CD4-positive, alpha-beta T cell treated with Interleukin-15 for 1 hour (primary cell): ENCODE results near the gene STRBP.
"Not testable (repeated sequence)": the region's sequence is repeated elsewhere in the genome, so short reads cannot be mapped to it uniquely, and the experiment has no call there.

Source experiments
- DNase-seq: peaks from one replicate; pipeline ENCODE4 v3.0.0-alpha.2; 2020

The STRBP gene

DNA sequence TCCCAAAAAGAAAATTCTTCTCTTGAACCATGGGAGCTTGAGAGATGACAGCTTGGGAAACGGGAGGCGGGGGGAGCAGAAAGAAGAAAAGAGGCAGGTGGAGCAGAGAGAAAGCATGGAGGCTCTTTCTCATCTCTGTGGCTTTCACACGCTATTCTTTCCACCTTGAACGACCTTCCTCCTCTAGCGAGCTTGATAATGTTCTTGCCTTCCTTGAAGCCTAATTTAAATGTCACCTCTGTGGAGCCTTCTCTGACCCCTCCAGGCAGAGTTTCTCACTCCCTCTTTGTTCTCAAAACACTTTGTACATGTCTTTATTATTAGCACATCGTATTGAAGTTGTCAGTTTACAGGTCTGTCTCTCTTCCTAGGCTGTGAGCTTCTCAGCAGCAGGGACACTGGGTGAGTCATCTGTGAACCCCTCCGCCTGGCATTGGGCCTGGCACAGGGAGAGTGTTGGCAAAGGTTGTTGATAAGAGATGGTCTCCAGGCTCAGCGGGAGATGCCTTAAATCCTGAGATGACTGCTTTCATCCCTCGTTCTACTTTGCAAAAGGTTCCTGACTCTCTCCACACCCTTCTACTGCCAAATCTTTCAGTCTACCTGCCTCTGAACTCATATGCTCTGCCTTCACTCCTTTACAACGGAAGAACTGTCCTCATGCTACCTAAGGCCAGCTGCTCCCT is 14.1 kb upstream of the STRBP start:
- DNase-seq = no peak

DNA sequence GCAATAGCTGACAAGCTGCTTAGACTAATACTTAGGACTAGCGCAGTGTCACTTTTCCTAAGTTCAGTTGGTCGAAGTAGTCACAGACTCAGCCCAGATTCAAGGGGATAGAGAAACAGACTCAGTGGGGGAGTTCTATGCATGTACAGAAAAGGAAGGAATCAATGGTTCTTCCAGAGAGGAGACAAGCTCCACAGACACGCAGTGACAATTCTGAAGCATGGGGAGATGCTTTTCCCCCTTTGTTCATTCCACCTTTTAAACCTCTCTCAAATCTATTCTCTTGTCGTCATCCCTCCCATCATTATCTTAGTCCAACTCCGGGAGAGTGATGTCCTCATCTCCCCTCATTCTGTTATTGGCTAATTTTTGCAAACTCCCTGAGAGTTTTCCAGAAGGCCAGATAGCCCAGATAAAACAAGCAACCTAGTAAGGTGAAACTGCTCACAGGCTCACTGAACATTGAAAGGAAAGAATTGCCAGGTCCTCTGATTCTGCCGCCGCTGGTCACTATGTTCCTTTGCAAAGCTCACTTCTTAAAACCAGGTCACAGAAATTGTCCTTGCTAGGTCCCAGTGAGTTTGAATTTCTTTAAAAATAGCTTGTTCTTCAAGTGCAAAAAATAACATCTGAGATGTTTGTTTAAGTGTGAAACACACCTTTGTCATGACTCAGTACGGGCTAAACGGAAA is 13.4 kb upstream of the STRBP start:
- DNase-seq = no peak

DNA sequence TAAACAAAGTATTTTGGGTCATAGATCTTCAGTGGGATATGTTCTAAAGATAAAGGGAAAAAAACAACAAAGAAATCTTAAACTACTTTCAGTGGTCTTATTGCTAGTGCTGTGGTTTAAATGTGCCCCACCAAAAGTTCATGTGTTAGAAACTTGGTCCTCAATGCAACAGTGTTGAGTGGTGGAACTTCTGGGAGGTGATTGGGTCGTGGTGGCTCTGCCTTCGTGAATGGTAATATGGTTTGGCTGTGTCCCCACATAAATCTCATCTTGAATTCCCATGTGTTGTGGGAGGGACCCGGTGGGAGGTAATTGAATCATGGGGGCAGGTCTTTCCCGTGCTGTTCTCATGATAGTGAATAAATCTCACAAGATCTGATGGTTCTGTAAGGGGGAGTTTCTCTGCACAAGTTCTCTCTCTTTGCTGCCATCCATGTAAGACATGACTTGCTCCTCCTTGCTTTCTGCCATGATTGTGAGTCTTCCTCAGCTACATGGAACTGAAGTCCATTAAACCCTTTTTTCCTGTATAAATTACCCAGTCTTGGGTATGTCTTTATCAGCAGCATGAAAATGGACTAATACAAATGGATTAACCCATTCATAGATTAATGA is 10.6 kb upstream of the STRBP start:
- DNase-seq = not testable (repeated sequence)

DNA sequence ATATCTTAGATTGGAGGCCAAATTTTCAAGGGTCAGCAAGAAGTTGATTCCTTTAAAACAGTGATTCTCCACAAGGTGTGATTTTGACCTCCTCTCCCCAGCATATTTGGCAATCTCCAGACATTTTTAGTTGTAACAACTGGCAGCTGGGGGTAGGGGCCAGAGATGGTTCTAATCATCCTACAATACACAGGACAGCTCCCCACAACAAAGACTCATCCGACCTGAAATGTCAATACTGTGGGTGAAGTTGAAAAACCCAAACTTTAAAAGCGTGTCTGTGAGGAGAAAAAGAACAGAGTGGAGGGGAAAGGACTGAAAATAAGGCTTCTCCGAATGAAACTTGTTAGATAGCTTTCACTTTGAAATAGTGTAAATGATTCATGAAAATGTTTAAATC is 10.0 kb upstream of the STRBP start:
- no peak for DNase-seq

DNA sequence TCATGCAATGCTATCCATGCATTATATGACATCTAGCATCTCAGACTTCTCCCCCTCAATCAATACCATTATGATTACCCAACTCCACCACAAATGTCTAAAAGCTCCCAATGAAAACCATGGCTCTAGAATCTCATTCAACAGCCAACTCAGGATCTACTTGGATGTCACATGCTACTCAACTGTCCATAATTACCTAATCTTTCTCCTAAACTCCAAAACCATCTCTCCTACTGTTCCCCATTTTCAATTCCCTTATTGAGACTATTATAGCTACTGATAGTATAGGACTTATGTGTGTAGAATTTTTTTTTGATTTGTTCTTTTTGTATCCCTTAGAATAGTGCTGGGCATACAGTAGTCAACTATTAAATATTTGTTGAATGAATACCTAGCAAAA is 8.2 kb upstream of the STRBP start:
- DNase-seq = no peak

DNA sequence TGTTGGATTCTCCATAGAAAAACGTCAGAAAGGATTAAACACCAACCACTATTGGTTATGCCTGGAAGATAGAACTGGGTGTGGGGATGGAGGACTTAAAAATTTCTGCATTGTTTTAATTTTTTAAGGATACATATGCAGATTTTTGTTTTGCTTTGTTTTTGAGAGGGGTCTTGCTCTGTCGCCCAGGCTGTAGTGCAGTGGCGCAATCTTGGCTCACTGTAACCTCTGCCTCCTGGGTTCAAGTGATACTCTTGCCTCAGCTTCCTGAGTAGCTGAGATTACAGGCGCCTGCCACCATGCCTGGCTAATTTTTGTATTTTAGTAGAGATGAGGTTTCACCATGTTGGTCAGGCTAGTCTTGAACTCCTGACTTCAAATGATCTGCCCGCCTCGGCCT is 2.7 kb upstream of the STRBP start:
- DNase-seq = not testable (repeated sequence)

DNA sequence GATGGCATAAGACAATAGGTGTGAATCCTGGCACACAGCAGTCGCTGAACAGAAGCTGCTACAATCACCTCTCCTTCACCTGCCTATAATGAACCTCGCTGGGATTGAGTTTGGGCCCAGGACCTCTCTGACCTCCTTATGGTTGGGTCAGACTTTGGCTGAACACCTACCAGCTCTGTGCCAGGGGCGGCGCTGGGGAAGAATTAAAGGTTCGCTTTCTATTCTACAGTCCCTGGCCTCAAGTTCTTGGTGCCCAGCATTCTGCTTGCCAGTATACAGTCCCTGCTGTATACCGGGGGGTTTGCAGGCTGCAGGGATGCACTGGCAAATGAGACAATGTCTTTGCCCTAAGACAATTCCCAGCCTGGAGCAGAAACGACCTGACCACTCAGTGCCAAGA is 895 bp upstream of the STRBP start:
- no peak for DNase-seq

DNA sequence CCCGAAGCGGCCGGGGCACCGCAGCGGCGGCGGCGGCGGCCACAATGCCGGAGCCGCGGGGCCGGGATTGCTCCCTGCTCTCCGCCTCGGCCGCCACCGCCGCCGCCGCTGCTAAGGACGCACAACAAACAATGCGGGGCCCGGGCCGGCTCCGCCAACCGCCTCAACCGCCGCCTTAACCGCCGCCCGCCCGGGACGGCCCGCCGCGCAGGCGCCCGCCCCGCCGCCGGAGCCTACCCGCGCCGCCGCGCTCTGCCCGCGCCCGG is 254 bp downstream of the STRBP start:
- no peak for DNase-seq

DNA sequence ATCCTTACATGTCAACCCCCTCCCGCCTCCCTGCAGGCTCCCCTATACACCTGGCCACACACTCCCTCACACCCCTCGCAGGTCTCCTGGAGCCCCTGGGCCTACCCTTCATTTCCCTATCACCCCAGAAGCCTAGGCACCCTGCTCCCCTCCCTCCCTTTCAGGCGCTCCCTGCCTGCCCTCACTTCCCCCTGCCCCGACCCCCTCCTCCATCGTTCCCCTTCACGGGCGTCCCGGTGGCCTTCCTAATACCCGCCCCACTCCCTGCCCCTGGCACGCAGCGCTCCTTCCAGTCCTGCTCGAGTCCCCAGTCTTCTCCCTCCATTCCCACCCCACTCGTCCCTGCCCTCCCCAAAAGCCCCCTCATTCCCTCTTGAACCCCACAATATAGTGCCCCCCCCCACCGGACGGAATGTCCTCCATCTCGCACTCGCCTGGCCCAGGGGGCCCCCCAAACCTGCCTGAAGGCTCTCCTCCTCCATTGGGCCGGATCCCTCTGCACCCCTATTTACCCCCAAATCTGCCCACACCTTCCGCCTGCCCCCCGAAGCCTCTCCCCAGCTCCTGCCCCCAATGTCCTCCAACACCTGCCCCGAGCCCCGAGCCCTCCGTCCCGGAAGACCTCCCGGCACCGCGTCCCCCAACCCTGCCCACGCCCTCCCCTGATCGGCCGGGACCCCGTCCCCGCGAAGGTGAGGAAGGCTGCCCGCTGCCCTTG is 746 bp downstream of the STRBP start:
- no peak for DNase-seq

DNA sequence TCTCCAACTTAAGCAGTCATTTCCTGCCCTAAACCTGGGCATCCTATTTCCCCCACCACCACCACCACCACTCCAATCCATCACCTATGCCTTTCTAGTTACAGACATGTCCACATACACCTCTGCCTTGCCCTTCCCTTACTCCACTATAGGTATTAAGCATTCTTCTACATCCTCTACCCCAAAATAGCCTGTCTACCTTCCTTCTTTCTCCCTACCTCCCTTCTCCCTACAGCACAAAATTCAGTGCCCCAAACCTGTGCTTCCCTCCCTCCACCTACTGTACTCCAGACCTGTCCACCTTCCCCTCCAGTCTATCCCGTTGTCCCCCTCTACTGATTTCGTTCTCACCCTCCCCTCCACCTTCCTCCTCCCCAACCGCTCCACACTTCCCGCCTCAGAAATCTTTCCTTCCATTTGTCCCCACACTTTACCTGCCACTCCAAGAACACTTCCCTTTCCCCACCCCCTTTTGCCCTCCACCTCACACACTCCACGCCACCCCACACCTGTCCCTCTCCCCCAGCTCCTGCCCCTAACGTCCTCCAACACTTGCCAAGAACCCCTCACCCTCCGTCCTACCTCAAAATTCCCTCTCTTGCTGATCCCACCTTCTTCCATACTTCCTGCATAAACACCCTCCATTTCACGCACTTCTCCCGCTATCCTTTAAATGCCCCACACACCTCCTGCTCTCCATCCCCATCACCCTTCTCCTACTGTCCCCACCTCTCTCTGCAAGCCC is 1.6 kb downstream of the STRBP start:
- no peak for DNase-seq

DNA sequence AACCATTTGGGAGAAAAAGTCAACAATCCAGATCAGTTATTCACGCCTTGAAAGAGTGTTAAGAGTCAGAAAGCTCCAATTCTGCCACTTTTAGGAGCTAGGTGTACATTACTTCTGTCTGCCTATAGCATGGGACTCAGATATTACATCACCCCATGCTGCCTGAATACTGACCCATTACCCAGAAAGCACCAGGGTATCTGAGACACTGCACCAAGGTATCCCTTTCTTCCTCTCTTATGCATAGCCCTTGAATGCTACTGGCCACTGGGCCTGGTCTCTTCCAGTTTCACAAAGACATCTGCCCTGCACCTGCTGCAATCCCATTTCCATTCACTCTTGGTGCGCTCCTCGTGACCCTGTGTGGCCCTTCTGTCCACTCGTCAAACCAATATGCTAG is 2.6 kb downstream of the STRBP start:
- no peak for DNase-seq

DNA sequence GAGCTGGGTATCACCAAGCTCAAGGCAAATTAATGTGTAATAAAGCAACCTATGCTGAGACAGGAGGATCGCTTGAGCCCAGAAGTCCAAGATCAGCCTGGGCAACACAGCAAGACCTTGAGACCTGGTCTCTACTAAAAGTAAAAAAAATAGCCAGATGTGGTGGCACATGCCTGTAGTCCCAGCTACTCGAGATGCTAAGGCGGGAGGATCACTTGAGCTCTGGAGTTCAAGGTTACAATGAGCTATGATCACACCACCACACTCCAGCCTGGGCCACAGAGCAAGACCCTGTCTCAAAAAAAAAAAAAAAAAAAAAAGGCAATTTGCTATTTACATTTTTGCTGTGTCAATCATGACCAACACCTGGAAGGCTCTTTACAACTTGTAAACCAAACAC is 5.2 kb downstream of the STRBP start:
- no peak for DNase-seq

DNA sequence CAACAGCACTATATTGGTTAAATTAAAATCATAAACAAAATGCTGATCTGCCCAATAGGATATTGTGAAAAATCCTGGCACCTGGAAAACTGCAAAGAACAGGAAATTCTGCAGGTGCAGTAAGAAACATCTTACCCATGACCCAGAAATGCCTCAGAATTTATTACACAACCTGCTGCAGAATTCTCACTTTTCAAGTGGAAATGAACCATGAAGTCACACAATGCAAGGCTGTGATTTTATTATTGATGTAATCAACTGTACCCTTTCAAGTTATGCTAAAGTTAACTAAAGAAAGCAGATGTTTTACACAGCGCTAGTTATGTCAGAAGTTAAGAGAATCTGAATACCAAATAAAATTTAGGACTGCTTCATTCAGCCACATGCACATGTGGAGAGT is 6.0 kb downstream of the STRBP start:
- no peak for DNase-seq

DNA sequence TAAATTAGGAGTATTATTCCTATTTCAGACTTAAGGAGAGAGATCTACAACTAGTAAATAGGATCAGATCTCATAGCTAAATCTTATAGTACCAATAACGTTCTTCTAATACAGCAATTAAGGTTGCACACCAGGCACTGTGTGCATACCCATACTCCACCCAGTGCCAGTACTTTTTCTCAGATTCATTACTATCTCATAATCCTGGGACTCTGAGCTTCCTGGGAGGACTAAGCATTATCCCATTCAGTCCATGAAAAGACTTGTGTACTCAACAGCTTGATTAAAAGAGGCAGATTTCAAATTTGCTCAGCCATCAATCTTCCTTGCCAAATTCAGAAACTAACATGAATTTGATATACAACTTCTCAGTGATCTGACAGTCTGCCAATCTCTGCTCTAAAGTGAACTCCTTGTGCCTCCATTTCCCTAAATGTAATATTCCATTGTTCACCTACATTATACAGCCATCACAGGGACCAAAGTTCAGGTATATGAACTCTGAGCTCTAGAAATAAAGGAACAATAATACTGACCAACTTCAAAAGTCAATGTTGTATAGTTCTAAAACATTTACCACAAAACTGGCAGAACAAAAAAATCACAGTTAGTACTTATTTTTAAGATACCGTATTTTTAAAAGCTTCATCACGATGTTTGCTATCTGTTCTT is 7.2 kb downstream of the STRBP start:
- no peak for DNase-seq

DNA sequence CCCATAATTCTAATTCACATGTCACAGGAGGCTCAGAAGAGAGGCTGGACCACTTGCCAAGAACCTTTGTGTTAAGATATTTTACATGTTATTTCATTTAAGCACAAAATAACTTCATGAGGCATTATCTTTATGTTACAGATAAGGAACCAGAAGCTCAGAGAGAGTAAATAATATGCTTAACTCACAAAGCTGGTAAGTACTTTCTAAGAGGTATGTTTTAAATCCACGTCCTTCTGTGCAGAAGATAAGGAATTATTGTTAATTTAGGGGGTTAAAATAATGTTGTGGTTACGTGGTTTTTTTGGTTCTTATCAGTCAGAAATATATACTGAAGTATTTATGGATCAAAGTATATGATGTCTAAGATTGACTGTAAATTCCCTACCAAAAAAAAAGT is 8.0 kb downstream of the STRBP start:
- no peak for DNase-seq

DNA sequence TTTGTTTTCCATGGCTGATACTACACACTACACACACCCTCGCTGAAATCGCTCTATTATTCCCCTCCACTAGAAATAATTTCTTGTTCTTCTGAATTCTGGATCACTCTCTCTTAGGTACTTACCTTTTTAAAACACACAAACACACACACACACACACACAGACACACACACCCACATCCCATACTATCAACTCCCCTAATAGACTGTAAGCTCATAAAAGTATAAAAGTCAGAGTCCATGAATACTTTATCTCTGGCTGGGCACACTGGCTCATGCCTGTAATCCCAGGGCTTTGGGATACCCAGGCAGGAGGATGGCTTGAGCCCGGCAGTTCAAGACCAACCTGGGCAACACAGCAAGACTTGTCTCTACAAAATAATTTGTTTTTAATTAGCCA is 11.1 kb downstream of the STRBP start:
- DNase-seq = no peak

DNA sequence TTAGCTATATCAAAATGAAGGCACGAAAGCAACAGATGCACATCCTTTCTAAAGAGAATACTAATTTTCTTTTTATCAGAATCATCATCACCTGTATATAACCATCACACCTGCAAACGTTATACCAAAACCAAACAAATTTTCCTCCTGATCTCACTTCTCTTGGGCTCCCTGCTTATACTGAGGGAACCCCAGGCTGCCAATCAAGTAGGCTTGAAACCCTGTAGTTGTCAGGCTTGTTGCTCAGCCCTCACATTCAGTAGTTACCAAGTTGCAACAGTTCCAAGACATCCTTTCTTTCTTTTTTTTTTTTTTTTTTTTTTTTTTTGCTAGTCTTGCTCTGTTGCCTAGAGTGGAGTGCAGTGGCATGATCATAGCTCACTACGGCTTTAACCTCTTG is 12.7 kb downstream of the STRBP start:
- DNase-seq = no peak

DNA sequence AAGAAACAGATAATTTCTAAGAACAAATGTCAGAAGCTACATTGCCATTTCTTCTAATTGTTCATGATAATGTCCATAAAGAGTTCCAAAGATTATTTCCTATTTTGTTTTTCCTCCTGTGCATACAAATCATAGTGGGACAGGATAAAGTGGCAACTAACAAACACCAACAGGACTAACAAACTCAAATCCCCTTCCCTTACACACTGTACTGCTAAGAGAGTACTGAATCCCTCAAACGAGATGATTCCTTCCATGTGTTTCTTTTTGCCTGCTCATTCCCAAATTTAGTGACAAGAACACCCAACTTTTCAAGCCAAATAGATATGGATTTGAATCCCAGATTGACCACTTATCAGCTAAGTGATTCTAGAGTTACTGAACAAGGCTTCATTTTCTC is 15.2 kb downstream of the STRBP start:
- no peak for DNase-seq

DNA sequence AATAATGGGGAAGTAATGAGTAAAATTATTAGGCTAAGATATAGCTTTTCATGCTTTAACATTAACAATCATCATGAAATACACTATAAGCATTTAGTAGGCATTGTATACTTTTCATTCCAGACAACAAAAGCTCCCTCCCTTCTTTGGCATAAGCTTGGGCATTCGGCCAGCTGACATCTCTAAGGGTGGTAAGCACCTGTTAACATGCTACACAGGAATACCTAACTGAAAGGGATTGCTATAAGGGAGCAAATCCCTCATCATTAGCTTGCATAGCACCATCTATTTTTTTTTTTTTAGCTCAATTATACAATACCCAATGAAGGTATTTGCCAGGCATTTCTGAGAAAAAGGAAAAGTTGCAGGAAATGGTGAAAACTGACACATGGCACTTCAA is 16.6 kb downstream of the STRBP start:
- no peak for DNase-seq

DNA sequence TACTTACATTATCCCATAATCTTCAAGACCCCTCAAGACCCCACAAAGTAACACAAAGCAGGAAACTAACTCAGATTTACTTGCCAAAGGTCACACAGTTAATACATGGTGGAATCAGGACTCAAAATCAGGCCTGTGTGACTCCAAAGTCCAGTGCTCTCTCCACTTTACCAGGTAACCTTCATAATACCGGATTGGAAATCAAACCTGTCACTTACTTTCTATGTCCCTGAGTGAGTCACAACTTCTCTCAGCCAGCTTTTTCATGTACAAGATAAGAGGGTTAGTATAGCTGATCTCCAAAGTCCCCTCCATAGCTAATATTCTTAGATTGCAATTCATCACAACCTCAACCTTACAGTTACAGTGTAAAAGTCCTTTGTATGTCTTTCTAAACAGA is 17.1 kb downstream of the STRBP start:
- DNase-seq = no peak

DNA sequence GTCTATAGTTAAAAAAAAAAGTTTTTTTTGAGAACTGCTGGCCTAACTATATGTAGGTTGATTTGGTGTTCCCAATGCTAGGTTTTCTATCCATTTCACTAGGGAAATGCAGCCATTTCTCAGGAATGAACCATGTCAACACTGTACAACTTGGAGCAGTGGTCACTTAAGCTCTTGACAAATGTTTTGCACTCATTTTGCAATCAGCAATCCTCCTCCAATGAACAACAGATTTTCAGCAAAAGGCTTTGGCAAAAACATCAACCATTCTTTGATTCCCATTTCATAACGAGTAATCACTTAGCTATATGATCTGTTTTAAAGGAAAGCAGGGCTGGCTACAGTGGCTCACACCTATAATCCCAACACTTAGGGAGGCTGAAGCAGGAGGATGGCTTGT is 17.9 kb downstream of the STRBP start:
- no peak for DNase-seq

DNA sequence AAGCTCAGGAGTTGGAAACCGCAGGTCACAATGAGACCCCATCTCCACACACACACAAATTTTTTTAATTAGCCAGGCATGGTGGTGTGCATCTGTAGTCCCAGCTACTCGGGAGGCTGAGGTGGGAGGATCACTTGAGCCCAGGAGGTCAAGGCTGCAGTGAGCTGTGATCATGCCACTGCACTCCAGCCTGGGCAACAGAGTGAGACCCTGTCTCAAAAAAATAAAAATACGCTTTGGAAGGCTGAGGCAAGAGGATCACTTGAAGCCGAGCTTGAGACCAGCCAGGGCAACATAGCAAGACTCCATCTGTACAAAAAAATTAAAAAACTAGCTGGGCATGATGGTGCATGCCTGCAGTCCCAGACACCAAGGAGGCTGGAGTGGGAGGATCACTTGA is 19.2 kb downstream of the STRBP start:
- not testable (repeated sequence) for DNase-seq

DNA sequence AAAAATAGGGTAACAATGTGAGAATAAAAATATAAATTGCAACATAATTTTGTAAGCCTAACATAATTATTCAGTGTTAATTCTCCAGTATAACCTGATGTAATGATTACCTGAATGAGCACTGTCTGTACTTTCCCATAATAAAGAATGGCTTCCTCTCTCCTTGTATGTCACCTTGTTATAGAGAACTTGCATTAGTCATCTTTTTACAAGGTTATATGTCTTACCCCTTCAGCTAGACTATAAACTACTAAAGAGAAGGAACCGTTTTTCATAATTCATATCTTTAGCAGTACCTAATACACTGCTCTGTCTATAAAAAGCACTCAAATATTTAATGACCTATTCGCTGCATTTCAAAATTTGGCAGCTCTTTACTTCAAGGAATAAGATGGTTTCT is 19.8 kb downstream of the STRBP start:
- DNase-seq = no peak
